NCI-H526 (cell line): Measurements from ENCODE around the gene WDR27.
"Not testable (repeated sequence)": the region's sequence is repeated elsewhere in the genome, so short reads cannot be mapped to it uniquely, and the experiment has no call there.

Source experiments
- DNase-seq, 2 experiments: peaks; one replicate each; lab custom pipeline; 2025; lab: John Stamatoyannopoulos, UW

WDR27 gene

GRCh38 chr6:169639653-169640278 is 62.1 kb downstream of the WDR27 start:
- peak in 1 of 2 experiments; percentile 15 for DNase-seq

GRCh38 chr6:169638915-169639314 is 62.9 kb downstream of the WDR27 start:
- DNase-seq = no peak

DNA sequence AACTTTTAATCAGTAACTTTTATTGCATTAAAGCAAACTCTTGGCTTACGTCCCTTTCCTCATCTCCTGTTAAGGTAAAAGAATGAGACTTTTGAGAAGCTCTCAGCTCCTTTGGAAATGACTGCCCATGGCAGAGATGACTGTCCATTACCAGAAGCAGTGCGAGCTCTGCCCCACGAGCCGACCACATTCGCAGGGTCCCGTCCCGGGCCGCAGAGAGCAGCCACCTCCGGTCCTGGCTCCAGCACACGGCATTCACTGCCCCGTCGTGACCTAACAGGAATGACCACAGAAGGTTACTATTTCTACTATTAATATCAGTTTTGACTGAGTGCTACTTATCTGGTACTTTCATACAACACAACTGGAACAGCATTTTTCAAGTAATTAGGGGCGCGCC is 63.4 kb downstream of the WDR27 start:
- no peak for DNase-seq

DNA sequence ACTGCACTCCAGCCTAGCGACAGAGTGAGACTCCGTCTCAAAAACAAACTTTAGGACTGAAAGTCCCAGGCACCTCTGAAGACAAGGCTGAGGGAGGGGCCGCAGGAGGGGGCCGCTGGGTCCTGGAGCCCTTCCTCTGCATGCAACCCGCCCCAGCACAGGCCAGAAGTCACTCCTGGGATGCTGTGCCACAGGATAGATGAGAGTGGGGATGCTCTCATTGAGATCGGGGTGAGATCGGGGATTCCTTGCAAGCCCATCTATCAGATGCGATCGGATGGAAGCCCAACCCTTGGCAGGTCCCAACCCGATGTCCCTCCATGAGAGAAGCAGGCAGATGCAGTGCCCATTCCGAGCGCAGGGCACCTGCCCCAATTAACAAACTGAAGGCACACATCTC is 66.5 kb downstream of the WDR27 start:
- DNase-seq = no peak

- no peak for DNase-seq
These were observed 69.0 kb downstream of the WDR27 start for GRCh38 chr6:169632841-169633240.

- DNase-seq = no peak
These were observed 72.6 kb downstream of the WDR27 start for GRCh38 chr6:169629256-169629655.

DNA sequence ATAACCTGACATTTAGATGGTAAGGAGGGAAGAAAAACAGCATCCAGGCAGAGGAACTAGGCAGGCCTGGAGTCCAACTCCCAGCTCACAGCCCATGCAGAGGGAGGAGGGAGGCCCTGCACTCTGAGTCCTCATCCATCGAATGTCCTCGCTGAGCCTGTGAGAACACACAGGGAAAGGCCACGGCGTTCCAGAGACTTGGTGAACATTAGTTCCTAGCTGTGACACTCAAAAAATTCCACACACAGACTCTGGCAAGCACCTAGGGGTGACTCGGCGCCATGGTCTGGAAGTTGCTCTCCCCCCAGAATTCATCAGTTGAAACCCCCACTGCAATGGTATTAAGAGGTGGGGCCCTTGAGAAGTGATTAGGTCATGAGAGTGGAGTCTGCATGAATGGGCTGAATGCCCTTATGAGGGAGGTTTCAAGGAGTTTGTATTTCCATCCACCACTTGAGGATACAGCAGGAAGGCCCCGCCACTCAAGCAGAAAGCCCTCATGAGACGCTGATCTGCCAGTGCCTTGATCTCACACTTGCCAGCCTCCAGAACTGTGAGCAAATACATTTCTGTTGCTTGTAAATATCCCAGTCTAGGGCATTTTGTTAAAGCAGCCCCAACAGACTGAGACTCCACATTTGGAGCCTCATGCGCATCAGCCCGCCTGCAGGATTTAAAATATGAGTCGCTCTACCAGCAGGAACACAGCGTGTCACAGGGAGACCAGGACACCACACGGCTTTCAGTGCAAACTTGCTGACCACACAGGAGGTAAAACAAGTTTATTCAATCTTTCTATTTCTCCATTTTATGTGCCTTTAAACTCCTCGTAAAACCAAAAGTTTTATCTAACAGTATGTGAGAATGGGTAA is 73.9 kb downstream of the WDR27 start:
- no peak for DNase-seq

- DNase-seq = no peak
These were observed 75.2 kb downstream of the WDR27 start for GRCh38 chr6:169626649-169627048.

GRCh38 chr6:169626169-169626568 is 75.7 kb downstream of the WDR27 start:
- DNase-seq = no peak

DNA sequence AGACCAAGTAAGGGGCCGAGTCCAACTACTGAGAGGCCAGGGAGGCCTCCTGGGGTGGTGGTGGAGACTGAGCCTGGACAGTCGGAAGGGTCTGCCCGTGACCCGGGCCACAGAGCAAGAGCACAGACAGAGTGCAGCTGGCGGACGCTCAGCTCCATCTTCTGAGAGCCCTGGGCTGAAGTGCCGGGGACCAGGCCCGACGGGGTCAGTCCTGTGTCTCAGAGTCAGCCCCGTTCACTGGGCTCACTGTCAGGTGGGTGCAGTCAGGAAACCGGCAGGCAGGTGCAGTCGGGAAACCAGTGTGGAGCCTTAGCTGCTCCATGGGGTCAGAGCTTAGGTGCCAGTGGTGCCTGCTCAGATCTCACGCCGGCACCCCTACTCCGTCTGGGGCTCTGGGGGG is 76.5 kb downstream of the WDR27 start:
- no peak for DNase-seq

DNA sequence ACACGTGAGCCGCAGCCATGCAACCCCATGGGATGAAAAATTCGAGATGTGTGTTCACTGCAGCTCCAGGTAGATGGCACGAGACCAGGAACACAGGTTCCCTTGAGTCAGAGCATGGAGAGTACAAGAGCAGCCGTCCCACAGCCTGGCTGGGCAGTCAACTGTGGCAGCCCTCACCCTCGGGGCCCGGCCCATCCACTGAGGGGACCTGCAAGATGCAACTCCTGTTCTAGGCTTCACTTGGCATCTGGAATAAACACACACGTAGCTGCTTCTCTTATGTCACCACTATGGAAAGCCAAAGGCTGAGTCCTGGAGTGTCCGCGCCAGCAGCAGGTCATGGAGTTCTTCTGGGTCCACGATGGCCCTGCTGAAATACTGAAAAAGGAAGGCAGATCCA is 77.0 kb downstream of the WDR27 start:
- DNase-seq = no peak

- DNase-seq = no peak
These were observed 77.9 kb downstream of the WDR27 start for GRCh38 chr6:169623975-169624374.

GRCh38 chr6:169623343-169623742 is 78.5 kb downstream of the WDR27 start:
- no peak for DNase-seq

DNA sequence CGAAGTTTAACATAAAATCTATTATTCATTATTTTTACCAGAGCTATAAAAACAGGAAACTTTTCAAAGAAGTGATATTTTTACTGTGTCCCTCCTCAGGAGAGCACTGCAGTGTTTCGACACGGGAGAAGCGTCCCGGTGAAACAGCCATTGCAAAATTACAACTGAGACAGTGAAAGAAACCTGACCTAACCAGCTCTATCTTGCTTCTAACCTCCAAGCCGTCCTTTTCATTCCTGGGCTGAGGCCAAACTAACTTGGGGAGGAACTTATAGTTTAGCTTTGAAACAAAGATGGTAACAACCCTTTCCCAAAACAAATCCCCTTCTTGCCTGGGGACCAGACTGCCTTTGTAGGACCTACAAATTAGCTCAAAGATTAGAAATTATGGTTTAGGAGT is 79.2 kb downstream of the WDR27 start:
- no peak for DNase-seq

DNA sequence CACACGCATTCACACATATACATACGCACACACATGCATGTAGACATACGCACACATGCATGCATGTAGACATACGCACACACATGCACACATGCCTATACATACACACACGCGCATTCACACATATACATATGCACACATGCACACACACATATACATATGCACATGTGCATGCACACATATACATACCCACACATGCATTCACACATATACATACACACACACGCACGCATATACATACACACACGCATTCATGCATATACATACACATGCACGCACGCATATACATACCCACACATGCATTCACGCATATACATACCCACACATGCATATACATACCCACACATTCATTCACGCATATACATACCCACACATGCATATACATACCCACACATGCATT is 80.5 kb downstream of the WDR27 start:
- no peak for DNase-seq

- no peak for DNase-seq
These were observed 81.4 kb downstream of the WDR27 start for GRCh38 chr6:169620171-169621130.

DNA sequence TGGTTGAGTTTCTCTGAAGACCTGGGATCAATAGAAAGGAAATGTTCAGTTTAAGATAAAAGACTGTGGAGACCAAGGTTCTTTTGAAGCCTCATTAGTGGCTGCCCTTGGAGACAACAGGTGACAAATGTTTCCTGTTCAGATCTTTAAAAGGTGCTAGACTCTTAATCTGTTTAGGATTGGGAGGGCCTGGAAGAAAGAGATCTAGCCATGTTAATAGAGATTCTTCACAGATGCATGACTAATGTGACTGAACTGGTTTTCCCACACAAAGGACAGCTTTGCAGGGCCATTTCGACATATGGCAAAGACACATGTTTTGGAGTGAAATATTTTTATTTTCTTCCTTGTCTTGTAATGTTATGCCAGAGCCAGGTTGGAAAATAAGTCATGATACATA is 82.2 kb downstream of the WDR27 start:
- no peak for DNase-seq

GRCh38 chr6:169618526-169619490 is 83.0 kb downstream of the WDR27 start:
- DNase-seq = no peak

DNA sequence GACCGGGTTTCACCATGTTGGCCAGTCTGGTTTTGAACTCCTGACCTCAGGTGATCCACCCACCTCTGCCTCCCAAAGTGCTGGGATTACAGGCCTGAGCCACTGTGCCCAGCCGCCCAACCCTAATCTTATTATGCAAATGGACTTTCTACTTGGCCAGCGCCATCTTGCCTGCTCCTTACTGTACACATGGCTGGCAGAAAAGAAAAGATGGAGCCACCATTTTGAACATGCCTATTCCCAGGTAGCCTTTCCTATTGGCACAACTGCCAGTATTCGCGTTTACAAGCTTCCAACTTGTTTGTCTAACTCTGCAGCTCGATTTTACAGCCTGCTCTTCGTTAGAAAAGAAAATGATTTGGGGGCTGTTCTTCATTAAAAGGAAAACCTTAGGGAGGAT is 84.3 kb downstream of the WDR27 start:
- DNase-seq = no peak

DNA sequence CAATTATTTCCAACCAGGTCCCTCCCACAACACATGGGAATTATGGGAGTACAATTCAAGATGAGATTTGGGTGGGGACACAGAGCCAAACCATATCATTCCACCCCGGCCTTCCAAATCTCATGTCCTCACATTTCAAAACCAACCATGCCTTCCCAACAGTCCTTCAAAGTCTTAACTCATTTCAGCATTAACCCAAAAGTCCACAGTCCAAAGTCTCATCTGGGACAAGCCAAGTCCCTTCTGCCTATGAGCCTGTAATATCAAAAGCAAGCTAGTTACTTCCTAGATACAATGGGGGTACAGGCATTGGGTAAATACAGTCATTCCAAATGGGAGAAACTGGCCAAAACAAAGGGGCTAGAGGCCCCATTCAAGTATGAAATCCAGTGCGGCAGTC is 93.2 kb downstream of the WDR27 start:
- DNase-seq = not testable (repeated sequence)

DNA sequence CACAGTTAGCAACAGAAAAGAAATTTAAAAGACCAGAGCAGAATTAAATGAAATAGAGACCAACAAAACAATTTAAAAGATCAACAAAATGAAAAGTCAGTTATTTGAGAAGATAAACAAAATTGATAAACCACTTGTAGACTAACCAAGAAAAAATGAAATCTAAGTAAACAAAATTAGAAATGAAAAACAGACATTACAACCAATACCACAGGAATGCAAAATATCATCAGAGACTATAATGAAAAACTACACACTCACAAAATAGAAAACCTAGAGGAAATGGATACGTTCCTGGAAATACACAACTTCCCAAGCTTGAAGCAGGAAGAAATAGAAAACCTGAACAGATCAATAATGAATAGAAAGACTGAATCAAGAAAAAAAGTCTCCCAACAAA is 97.8 kb downstream of the WDR27 start:
- no peak for DNase-seq
